ENCODE data around the gene PLXNA1.

PLXNA1 gene

GRCh38 chr3:127022849-127023248 lies 39.9 kb downstream of the PLXNA1 start:
- DNase-seq = no peak

- peak; percentile 9 for DNase-seq
Measured at GRCh38 chr3:127025456-127025855, 42.5 kb downstream of the PLXNA1 start.

- no peak for DNase-seq
Measured at GRCh38 chr3:127026036-127026435, 43.1 kb downstream of the PLXNA1 start.

- no peak for DNase-seq
Measured at GRCh38 chr3:127026661-127027060, 43.7 kb downstream of the PLXNA1 start.

- DNase-seq = no peak
Measured at GRCh38 chr3:127027061-127027735, 44.3 kb downstream of the PLXNA1 start.

GRCh38 chr3:127027811-127028548 lies 45.1 kb downstream of the PLXNA1 start:
- no peak for DNase-seq

GRCh38 chr3:127028781-127029657 lies 46.1 kb downstream of the PLXNA1 start:
- DNase-seq = no peak

GRCh38 chr3:127029658-127030507 lies 47.0 kb downstream of the PLXNA1 start:
- no peak for DNase-seq

GRCh38 chr3:127030508-127031412 lies 47.8 kb downstream of the PLXNA1 start:
- no peak for DNase-seq

- no peak for DNase-seq
Measured at GRCh38 chr3:127031413-127031810, 48.5 kb downstream of the PLXNA1 start.

GRCh38 chr3:127031845-127032244 lies 48.9 kb downstream of the PLXNA1 start:
- DNase-seq = no peak

- no peak for DNase-seq
Measured at GRCh38 chr3:127032296-127032990, 49.5 kb downstream of the PLXNA1 start.
